ENCODE results near the gene UBTD2.

Gene UBTD2

DNA sequence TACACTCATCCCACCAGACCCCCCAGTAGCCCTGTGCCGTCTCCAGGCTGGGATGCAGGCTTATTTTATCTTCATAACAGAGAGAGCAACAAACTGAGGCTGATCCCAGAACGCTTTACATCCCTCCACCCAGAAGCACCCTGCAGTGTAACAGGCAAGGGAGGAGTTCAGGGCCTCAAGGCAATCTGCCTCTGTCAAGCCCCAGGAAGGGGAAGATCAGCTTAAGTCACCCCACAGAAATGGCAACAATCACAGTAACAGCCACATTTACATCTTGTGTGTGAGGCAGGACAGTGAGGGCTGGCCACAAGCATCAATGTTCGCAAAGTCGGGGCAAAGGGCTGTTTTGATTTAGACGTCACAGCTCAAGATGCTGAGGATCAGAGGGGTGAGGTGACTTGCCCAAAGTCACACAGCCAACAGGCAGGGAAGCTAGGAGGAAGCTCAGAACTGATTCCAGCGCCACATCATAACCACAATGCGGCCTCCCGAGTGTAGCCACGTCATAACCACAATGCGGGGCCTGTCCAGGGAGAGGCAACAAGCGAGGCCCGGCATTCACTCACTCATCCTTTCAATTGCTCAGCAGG is 109.9 kb downstream of the UBTD2 start:
- H2AFZ ChIP-seq (ENCODE audit: low read length) = no peak overlapping the region
- H2BK15ac ChIP-seq (ENCODE audit: low read length) = no peak overlapping the region
- no peak overlapping the region for H3K4ac ChIP-seq (ENCODE audit: low read length)
- no peak overlapping the region for H2BK120ac ChIP-seq (ENCODE audit: low read depth, low read length)
- H2AK5ac ChIP-seq (ENCODE audit: low read depth, low read length) = no peak overlapping the region
- peaks cover 4 to 19% of the 10 kb centered on the region in 2 donors for H3K4me1 ChIP-seq (ENCODE audit: control insufficient read depth in 2 of 2, insufficient read depth in 1 of 2, low read depth in 1 of 2, low read length in 2 of 2)
- H3K18ac ChIP-seq (ENCODE audit: low read length) = no peak overlapping the region
- H3K23ac ChIP-seq (ENCODE audit: low read depth, low read length, poor library complexity) = no peak overlapping the region
- no CpG with 5 or more reads among the region's 12 CpGs for WGBS, 2 donors (ENCODE audit: extremely low coverage in 2 of 2, insufficient read length in 2 of 2, insufficient replicate concordance in 1 of 2)
- no peaks in the 10 kb centered on the region for H3K9me3 ChIP-seq (replicated peaks in 1 of 2; ENCODE audit: control insufficient read depth in 2 of 2, insufficient read depth in 1 of 2, low read depth in 1 of 2, low read length in 2 of 2)
- no peaks in the 10 kb centered on the region for H3K79me1 ChIP-seq (ENCODE audit: low read depth, low read length)
- H3K9ac ChIP-seq (ENCODE audit: low read depth, low read length, poor library complexity) = no peak overlapping the region
- no peak overlapping the region for H4K8ac ChIP-seq (ENCODE audit: low read depth, low read length)
- H3K27me3 ChIP-seq (ENCODE audit: control insufficient read depth in 3 of 3, insufficient read depth in 3 of 3, low read depth in 1 of 3, low read length in 3 of 3) = no peaks in the 10 kb centered on the region
- H3K14ac ChIP-seq (ENCODE audit: low read length) = no peak overlapping the region
- no peak overlapping the region for H3K4me2 ChIP-seq (ENCODE audit: insufficient read depth, low read length, poor library complexity, severe bottlenecking)
- no peak overlapping the region for H3K27ac ChIP-seq (replicated peaks; ENCODE audit: low read length)
- no peaks in the 10 kb centered on the region for H3K36me3 ChIP-seq (replicated peaks in 1 of 2; ENCODE audit: control insufficient read depth in 2 of 2, insufficient read depth in 2 of 2, low read length in 2 of 2)
- no peak for DNase-seq (ENCODE audit: low spot score)
- H2BK12ac ChIP-seq (ENCODE audit: low read length) = no peak overlapping the region
- H4K91ac ChIP-seq (ENCODE audit: low read depth, low read length, poor library complexity) = no peak overlapping the region
- no peak overlapping the region for H2BK5ac ChIP-seq (ENCODE audit: low read length)
- peak overlapping the region in 1 of 2 donors; percentile 22 for H3K4me3 ChIP-seq (ENCODE audit: low read length in 2 of 2)

- Histone ChIP-seq H3K4me2 (ENCODE audit: insufficient read depth, low read length, poor library complexity, severe bottlenecking) (no peak overlapping the region), H3K79me1 (ENCODE audit: low read depth, low read length) (no peaks in the 10 kb centered on the region), H3K9ac (ENCODE audit: low read depth, low read length, poor library complexity) (no peak overlapping the region), H3K18ac (ENCODE audit: low read length) (no peak overlapping the region), H3K4me3 (ENCODE audit: low read length in 2 of 2) (no peak overlapping the region), H2AFZ (ENCODE audit: low read length) (no peak overlapping the region), H2BK120ac (ENCODE audit: low read depth, low read length) (no peak overlapping the region), H2BK12ac (ENCODE audit: low read length) (no peak overlapping the region), H3K27ac (replicated peaks; ENCODE audit: low read length) (no peak overlapping the region), H3K4me1 (ENCODE audit: control insufficient read depth in 2 of 2, insufficient read depth in 1 of 2, low read depth in 1 of 2, low read length in 2 of 2) (peaks cover 8 to 20% of the 10 kb centered on the region in 2 donors), H4K91ac (ENCODE audit: low read depth, low read length, poor library complexity) (no peak overlapping the region), H3K4ac (ENCODE audit: low read length) (no peak overlapping the region), H4K8ac (ENCODE audit: low read depth, low read length) (no peak overlapping the region), H2BK15ac (ENCODE audit: low read length) (peak overlapping the region; percentile 2), H2BK5ac (ENCODE audit: low read length) (no peak overlapping the region), H3K14ac (ENCODE audit: low read length) (no peak overlapping the region), H3K23ac (ENCODE audit: low read depth, low read length, poor library complexity) (no peak overlapping the region), H2AK5ac (ENCODE audit: low read depth, low read length) (no peak overlapping the region), H3K9me3 (replicated peaks in 1 of 2; ENCODE audit: control insufficient read depth in 2 of 2, insufficient read depth in 1 of 2, low read depth in 1 of 2, low read length in 2 of 2) (no peaks in the 10 kb centered on the region), H3K27me3 (ENCODE audit: control insufficient read depth in 3 of 3, insufficient read depth in 3 of 3, low read depth in 1 of 3, low read length in 3 of 3) (no peaks in the 10 kb centered on the region), H3K36me3 (replicated peaks in 1 of 2; ENCODE audit: control insufficient read depth in 2 of 2, insufficient read depth in 2 of 2, low read length in 2 of 2) (no peaks in the 10 kb centered on the region)
- DNase-seq (ENCODE audit: low spot score) = no peak
- no CpG with 5 or more reads among the region's 12 CpGs for WGBS, 2 donors (ENCODE audit: extremely low coverage in 2 of 2, insufficient read length in 2 of 2, insufficient replicate concordance in 1 of 2)
Observed at GRCh38 chr5:172172912-172173563, 110.5 kb downstream of the UBTD2 start.

DNA sequence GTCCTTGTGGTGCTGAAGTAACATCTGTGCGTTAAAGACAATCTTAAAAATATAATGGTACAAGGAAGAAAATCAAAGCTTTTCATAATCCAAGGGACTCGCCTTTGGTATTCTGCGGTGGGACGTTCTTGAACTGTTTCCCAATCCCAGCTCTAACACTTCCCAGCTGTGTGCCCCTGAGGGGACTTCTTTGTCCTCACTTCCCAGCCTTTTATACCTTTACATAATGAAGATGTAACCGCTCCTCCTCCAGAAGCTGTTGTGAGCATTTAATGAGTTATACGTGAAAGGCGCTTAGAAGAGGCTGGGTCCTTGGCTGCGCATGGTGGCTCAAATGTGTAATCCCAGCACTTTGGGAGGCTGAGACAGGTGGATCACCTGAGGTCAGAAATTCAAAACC is 112.4 kb downstream of the UBTD2 start:
- Histone ChIP-seq H3K36me3 (replicated peaks in 1 of 2; ENCODE audit: control insufficient read depth in 2 of 2, insufficient read depth in 2 of 2, low read length in 2 of 2) (no peaks in the 10 kb centered on the region), H2BK120ac (ENCODE audit: low read depth, low read length) (no peak overlapping the region), H3K9ac (ENCODE audit: low read depth, low read length, poor library complexity) (no peak overlapping the region), H3K23ac (ENCODE audit: low read depth, low read length, poor library complexity) (no peak overlapping the region), H3K9me3 (replicated peaks in 1 of 2; ENCODE audit: control insufficient read depth in 2 of 2, insufficient read depth in 1 of 2, low read depth in 1 of 2, low read length in 2 of 2) (no peaks in the 10 kb centered on the region), H3K4me3 (ENCODE audit: low read length in 2 of 2) (no peak overlapping the region), H3K79me1 (ENCODE audit: low read depth, low read length) (no peaks in the 10 kb centered on the region), H3K14ac (ENCODE audit: low read length) (no peak overlapping the region), H3K27ac (replicated peaks; ENCODE audit: low read length) (no peak overlapping the region), H2AFZ (ENCODE audit: low read length) (no peak overlapping the region), H3K4me1 (ENCODE audit: control insufficient read depth in 2 of 2, insufficient read depth in 1 of 2, low read depth in 1 of 2, low read length in 2 of 2) (peaks cover 9 to 25% of the 10 kb centered on the region in 2 donors), H2AK5ac (ENCODE audit: low read depth, low read length) (no peak overlapping the region), H4K91ac (ENCODE audit: low read depth, low read length, poor library complexity) (no peak overlapping the region), H3K18ac (ENCODE audit: low read length) (no peak overlapping the region), H3K4me2 (ENCODE audit: insufficient read depth, low read length, poor library complexity, severe bottlenecking) (no peak overlapping the region), H2BK12ac (ENCODE audit: low read length) (no peak overlapping the region), H3K4ac (ENCODE audit: low read length) (no peak overlapping the region), H2BK5ac (ENCODE audit: low read length) (no peak overlapping the region), H2BK15ac (ENCODE audit: low read length) (no peak overlapping the region), H4K8ac (ENCODE audit: low read depth, low read length) (no peak overlapping the region), H3K27me3 (ENCODE audit: control insufficient read depth in 3 of 3, insufficient read depth in 3 of 3, low read depth in 1 of 3, low read length in 3 of 3) (no peaks in the 10 kb centered on the region)
- peak; percentile 20 for DNase-seq (ENCODE audit: low spot score)
- WGBS, 2 donors (ENCODE audit: extremely low coverage in 2 of 2, insufficient read length in 2 of 2, insufficient replicate concordance in 1 of 2) = no CpG with 5 or more reads among the region's 8 CpGs

DNA sequence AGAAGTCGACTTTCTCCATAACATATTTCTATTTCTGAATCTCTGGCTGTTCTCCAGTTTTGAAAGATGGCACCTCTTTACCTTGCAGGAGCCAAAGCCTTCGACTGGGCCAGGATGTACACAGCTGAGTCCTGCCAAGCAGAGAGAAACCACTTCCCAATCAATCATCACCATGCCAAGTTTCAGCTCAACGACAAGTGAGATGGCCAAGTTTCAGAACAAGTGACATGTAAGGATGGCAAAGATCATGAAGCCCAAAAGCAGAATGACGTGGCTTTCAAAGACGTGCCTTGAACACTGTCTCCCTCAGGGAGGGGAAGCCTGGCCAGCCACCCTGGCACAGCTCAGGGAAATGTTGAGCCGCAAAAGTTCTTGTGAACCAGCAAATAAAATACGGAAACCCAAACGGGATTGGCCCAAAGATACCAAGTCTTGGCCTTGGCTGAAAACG is 113.3 kb downstream of the UBTD2 start:
- Histone ChIP-seq H2AK5ac (ENCODE audit: low read depth, low read length) (no peak overlapping the region), H2AFZ (ENCODE audit: low read length) (no peak overlapping the region), H4K91ac (ENCODE audit: low read depth, low read length, poor library complexity) (no peak overlapping the region), H3K27ac (replicated peaks; ENCODE audit: low read length) (no peak overlapping the region), H3K9me3 (replicated peaks in 1 of 2; ENCODE audit: control insufficient read depth in 2 of 2, insufficient read depth in 1 of 2, low read depth in 1 of 2, low read length in 2 of 2) (no peaks in the 10 kb centered on the region), H3K4ac (ENCODE audit: low read length) (no peak overlapping the region), H3K23ac (ENCODE audit: low read depth, low read length, poor library complexity) (no peak overlapping the region), H2BK120ac (ENCODE audit: low read depth, low read length) (no peak overlapping the region), H3K4me3 (ENCODE audit: low read length in 2 of 2) (no peak overlapping the region), H2BK12ac (ENCODE audit: low read length) (no peak overlapping the region), H3K36me3 (replicated peaks in 1 of 2; ENCODE audit: control insufficient read depth in 2 of 2, insufficient read depth in 2 of 2, low read length in 2 of 2) (no peaks in the 10 kb centered on the region), H2BK15ac (ENCODE audit: low read length) (peak overlapping the region; percentile 86), H4K8ac (ENCODE audit: low read depth, low read length) (no peak overlapping the region), H3K9ac (ENCODE audit: low read depth, low read length, poor library complexity) (no peak overlapping the region), H3K79me1 (ENCODE audit: low read depth, low read length) (no peaks in the 10 kb centered on the region), H3K4me1 (ENCODE audit: control insufficient read depth in 2 of 2, insufficient read depth in 1 of 2, low read depth in 1 of 2, low read length in 2 of 2) (peaks cover 9 to 25% of the 10 kb centered on the region in 2 donors), H3K27me3 (ENCODE audit: control insufficient read depth in 3 of 3, insufficient read depth in 3 of 3, low read depth in 1 of 3, low read length in 3 of 3) (no peaks in the 10 kb centered on the region), H3K18ac (ENCODE audit: low read length) (no peak overlapping the region), H2BK5ac (ENCODE audit: low read length) (no peak overlapping the region), H3K14ac (ENCODE audit: low read length) (no peak overlapping the region), H3K4me2 (ENCODE audit: insufficient read depth, low read length, poor library complexity, severe bottlenecking) (no peak overlapping the region)
- no peak for DNase-seq (ENCODE audit: low spot score)
- no CpG with 5 or more reads among the region's 9 CpGs for WGBS, 2 donors (ENCODE audit: extremely low coverage in 2 of 2, insufficient read length in 2 of 2, insufficient replicate concordance in 1 of 2)
